HFF-Myc (cell line): ENCODE data around the gene RADIL.

Experiments
- DNase-seq: peaks from one replicate; pipeline ENCODE4 v3.0.0-alpha.2; 2011; ENCODE audit warnings: low read depth; ENCODE audit errors: extremely low read depth
- H3K4me3 ChIP-seq: replicated peaks from 2 replicates; pipeline ENCODE4 v1.5.1; 2011; ENCODE audit warnings: low read depth, mild to moderate bottlenecking, control low read depth, low read length
- TF ChIP-seq, protein P1 (sequence below): IDR thresholded peaks from 2 replicates; pipeline ENCODE4 v1.5.1; 2012; ENCODE audit warnings: mild to moderate bottlenecking, low read depth, low read length, control low read depth; ENCODE audit errors: missing control alignments

RADIL gene

GRCh38 chr7:4815609-4816418 lies 67.7 kb downstream of the RADIL start:
- no peak for DNase-seq
- no peak overlapping the region for H3K4me3 ChIP-seq

GRCh38 chr7:4815121-4815520 lies 68.4 kb downstream of the RADIL start:
- TF ChIP-seq, protein P1, sequence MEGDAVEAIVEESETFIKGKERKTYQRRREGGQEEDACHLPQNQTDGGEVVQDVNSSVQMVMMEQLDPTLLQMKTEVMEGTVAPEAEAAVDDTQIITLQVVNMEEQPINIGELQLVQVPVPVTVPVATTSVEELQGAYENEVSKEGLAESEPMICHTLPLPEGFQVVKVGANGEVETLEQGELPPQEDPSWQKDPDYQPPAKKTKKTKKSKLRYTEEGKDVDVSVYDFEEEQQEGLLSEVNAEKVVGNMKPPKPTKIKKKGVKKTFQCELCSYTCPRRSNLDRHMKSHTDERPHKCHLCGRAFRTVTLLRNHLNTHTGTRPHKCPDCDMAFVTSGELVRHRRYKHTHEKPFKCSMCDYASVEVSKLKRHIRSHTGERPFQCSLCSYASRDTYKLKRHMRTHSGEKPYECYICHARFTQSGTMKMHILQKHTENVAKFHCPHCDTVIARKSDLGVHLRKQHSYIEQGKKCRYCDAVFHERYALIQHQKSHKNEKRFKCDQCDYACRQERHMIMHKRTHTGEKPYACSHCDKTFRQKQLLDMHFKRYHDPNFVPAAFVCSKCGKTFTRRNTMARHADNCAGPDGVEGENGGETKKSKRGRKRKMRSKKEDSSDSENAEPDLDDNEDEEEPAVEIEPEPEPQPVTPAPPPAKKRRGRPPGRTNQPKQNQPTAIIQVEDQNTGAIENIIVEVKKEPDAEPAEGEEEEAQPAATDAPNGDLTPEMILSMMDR: no peak
- no peak overlapping the region for H3K4me3 ChIP-seq
- no peak for DNase-seq

More at GRCh38 chr7:4815609-4816418, 67.7 kb downstream of the RADIL start:
- TF ChIP-seq, protein P1: no peak

- no peak for DNase-seq
- TF ChIP-seq, protein P1: no peak
- no peak overlapping the region for H3K4me3 ChIP-seq
Measured at GRCh38 chr7:4814433-4814832, 69.1 kb downstream of the RADIL start.

DNA sequence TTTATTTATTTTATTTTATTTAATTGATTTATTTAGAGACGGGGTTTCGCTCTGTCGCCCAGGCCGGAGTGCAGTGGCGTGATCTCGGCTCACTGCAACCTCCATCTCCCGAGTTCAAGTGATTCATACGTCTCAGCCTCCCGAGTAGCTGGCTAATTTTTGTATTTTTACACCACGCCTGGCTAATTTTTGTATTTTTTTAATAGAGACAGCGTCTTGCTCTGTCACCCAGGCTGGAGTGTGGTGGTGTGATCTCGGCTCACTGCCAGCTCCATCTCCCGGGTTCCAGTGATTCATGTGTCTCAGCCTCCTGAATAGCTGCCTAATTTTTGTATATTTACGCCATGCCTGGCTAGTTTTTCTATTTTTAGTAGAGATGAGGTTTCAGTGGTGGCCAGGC lies 73.8 kb downstream of the RADIL start:
- TF ChIP-seq, protein P1: no peak
- DNase-seq: no peak
- H3K4me3 ChIP-seq: no peak overlapping the region

- no peak for DNase-seq
- TF ChIP-seq, protein P1: no peak
- H3K4me3 ChIP-seq: no peak overlapping the region
Measured at GRCh38 chr7:4809091-4809591, 74.4 kb downstream of the RADIL start.

GRCh38 chr7:4808565-4808964 lies 75.0 kb downstream of the RADIL start:
- H3K4me3 ChIP-seq: no peak overlapping the region
- no peak for DNase-seq
- TF ChIP-seq, protein P1: no peak
